ENCODE measurements around the gene HPN. TPM values are rescaled to one million over a fixed set of nuclear protein-coding genes. Genes with fewer than 3 reads are reported as not detected.

Gene HPN
- total RNA-seq, 4 donors from 2014 or later, result 0.26 to 2.7 (median 0.68) TPM

DNA sequence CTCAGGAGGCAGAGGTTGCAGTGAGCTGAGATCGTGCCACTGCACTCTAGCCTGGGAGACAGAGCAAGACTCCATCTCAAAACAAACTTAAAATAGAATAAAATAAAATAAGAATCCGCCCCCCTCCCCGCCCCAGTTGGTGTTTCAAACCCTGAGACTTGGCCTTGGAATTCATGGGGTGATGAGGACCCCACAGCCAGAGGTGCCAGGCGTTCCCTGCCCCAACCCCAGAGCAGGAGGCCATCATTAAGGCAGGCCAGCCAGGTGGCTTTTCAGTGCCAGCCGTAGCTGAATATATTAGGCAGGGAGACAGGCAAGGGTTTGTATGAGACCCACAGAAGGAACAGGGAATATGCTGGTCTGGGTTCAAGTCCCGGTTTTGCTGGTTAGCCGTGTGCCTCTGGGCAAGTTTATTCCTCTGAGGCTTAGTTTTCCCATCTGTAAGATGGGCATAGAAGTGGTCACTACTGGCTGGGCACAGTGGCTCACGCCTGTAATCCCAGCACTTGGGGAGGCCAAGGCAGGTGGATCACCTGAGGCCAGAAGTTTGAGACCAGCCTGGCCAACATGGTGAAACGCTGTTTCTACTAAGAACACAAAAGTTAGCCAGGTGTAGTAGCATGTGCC, 12.3 kb downstream of the HPN start:
- Histone ChIP-seq H3K36me3 (no peaks in the 10 kb centered on the region), H3K27ac (no peak overlapping the region)

DNA sequence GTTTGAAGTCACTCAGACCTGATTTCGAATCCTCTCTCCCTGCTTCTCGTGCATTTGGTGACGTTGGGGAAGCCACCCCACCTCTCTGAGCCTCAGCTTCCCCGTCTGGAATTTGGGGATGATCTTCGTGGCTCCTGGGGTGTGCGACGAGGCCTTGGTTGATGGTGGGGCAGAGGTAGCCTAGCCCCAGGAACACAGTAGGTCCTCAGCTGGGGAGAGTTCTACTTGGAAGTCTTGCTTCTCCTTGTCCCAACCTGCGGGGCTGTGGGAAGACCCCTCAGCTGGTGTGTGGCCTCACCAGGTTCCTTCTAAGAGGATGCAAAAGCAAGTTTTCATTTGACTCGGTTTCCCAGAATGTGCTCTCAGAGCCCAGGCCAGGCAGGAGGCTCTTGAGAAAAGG, 13.1 kb downstream of the HPN start:
- TF ChIP-seq POLR2A (IDR thresholded peaks at IDR 0.05), result no peak
- TF ChIP-seq, protein P1, sequence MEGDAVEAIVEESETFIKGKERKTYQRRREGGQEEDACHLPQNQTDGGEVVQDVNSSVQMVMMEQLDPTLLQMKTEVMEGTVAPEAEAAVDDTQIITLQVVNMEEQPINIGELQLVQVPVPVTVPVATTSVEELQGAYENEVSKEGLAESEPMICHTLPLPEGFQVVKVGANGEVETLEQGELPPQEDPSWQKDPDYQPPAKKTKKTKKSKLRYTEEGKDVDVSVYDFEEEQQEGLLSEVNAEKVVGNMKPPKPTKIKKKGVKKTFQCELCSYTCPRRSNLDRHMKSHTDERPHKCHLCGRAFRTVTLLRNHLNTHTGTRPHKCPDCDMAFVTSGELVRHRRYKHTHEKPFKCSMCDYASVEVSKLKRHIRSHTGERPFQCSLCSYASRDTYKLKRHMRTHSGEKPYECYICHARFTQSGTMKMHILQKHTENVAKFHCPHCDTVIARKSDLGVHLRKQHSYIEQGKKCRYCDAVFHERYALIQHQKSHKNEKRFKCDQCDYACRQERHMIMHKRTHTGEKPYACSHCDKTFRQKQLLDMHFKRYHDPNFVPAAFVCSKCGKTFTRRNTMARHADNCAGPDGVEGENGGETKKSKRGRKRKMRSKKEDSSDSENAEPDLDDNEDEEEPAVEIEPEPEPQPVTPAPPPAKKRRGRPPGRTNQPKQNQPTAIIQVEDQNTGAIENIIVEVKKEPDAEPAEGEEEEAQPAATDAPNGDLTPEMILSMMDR (IDR thresholded peaks at IDR 0.05), result no peak
- DNase-seq, result no peak
- H3K27me3 ChIP-seq, result no peaks in the 10 kb centered on the region
- intact Hi-C loops (cut with DNase I; ENCODE audit: low total_unique reads), result no loop called here
- no peaks in the 10 kb centered on the region for H3K36me3 ChIP-seq
- no peak overlapping the region for H3K4me3 ChIP-seq
- no peak overlapping the region for H3K27ac ChIP-seq
- H3K9me3 ChIP-seq, result no peaks in the 10 kb centered on the region
- H3K4me1 ChIP-seq, result no peaks in the 10 kb centered on the region

More for the DNA sequence above, 12.3 kb downstream of the HPN start:
- TF ChIP-seq, protein P1 (IDR thresholded peaks at IDR 0.05), result no peak
- TF ChIP-seq POLR2A (IDR thresholded peaks at IDR 0.05), result no peak
- H3K9me3 ChIP-seq, result no peaks in the 10 kb centered on the region
- intact Hi-C loops (cut with DNase I; ENCODE audit: low total_unique reads), result no loop called here
- H3K4me3 ChIP-seq, result no peak overlapping the region
- no peaks in the 10 kb centered on the region for H3K27me3 ChIP-seq
- no peaks in the 10 kb centered on the region for H3K4me1 ChIP-seq
- DNase-seq, result no peak

DNA sequence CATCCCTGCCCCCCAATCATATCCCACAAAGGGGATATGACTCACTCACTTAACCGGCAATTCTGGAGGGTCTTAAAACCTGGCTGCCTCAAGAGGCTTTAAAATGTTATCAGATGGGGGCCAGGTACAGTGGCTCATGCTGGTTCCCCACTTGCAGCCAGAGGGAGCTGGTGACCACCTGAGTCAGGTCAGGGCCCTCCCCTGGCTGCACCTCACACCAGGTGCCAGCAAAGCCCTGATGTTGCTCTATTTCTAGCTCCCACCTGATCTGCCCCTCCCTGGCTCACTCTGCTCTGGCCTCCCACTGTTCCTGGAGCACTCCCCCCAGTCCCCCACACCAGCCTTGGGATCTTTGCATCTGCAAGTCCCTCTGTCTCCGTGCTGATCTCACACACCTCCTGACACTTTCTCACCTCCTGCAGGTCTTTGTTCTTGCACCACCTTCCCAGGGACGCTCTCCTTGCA, 14.2 kb downstream of the HPN start:
- Histone ChIP-seq H3K4me1 (no peaks in the 10 kb centered on the region), H3K27ac (no peak overlapping the region), H3K36me3 (no peaks in the 10 kb centered on the region), H3K27me3 (no peaks in the 10 kb centered on the region), H3K4me3 (no peak overlapping the region), H3K9me3 (no peaks in the 10 kb centered on the region)
- DNase-seq, result no peak
- TF ChIP-seq, protein P1 (IDR thresholded peaks at IDR 0.05), result no peak
- TF ChIP-seq POLR2A (IDR thresholded peaks at IDR 0.05), result no peak
- intact Hi-C loops (cut with DNase I; ENCODE audit: low total_unique reads), result no loop called here

DNA sequence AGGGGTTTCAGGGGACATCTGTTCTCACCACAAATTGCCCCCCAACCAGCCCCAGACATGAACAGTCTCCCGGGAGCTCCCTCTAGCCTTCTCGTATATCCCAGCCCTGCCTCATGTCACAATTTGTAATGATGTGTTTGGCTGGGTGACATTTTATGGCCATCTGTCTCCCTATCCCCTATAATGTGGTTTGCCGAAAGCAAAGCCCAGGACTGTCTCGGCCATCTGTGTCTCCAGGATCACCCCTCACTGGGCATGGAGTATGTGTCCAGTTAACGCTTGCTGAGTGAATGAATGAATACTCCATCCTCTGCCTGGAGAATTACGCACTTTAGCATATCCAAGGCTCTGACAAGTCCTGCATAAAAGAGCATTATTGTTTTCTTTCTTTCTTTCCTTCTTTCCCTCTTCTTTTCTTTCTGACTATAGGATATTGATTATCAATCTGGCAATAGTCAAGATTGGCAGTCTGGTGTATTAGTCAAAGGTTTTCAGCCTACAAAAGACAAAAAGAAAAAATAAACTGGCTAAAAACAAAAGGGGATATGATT, 15.1 kb downstream of the HPN start:
- no peaks in the 10 kb centered on the region for H3K4me1 ChIP-seq
- no peak overlapping the region for H3K27ac ChIP-seq
- TF ChIP-seq POLR2A (IDR thresholded peaks at IDR 0.05), result no peak
- TF ChIP-seq, protein P1 (IDR thresholded peaks at IDR 0.05), result no peak
- H3K27me3 ChIP-seq, result no peaks in the 10 kb centered on the region
- no peak overlapping the region for H3K4me3 ChIP-seq
- intact Hi-C loops (cut with DNase I; ENCODE audit: low total_unique reads), result no loop called here
- no peaks in the 10 kb centered on the region for H3K9me3 ChIP-seq
- H3K36me3 ChIP-seq, result no peaks in the 10 kb centered on the region
- DNase-seq, result no peak

DNA sequence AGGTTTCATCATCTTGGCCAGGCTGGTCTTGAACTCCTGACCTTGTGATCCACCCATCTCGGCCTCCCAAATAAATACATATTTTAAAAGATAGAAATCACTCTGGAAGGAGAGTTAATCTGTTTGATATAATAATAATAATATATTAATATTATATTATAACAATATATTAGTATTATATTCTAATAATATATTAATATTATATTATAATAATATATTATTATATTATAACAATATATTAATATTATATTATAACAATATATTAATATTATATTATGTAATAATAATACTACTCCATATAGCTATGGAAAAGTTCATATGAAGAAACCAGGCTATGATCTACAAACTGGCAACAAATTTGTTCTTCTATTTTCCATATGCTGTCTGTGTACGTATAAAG, 16.8 kb downstream of the HPN start:
- no peaks in the 10 kb centered on the region for H3K4me1 ChIP-seq
- DNase-seq, result no peak
- H3K27me3 ChIP-seq, result no peaks in the 10 kb centered on the region
- H3K27ac ChIP-seq, result no peak overlapping the region
- no peaks in the 10 kb centered on the region for H3K36me3 ChIP-seq
- intact Hi-C loops (cut with DNase I; ENCODE audit: low total_unique reads), result no loop called here
- H3K4me3 ChIP-seq, result no peak overlapping the region
- no peak for TF ChIP-seq POLR2A (IDR thresholded peaks at IDR 0.05)
- TF ChIP-seq, protein P1 (IDR thresholded peaks at IDR 0.05), result no peak
- H3K9me3 ChIP-seq, result no peaks in the 10 kb centered on the region

Data from uterus (tissue), 4 donors.